Subcutaneous preadipocyte (primary cell): ENCODE results near the gene HTATIP2. TPM values are rescaled to one million over a fixed set of nuclear protein-coding genes. Genes with fewer than 3 reads are reported as not detected.

ENCODE experiments used
- total RNA-seq: library from RNA; depleted of rRNA; stranded (reverse); fragments of >200 nt; gene quantifications from 2 replicates; pipeline ENCODE4 v1.2.3, GENCODE V29; 2012

HTATIP2 gene
- total RNA-seq: 18.2 and 37.8 TPM in 2 replicates

GRCh38 chr11:20363500-20364340 is at the start of gene HTATIP2:
TSS of gene HTATIP2 (plus strand) at chr11:20363714. CDS start at chr11:20364238, 524 bp downstream.

GRCh38 chr11:20387261-20388095 is 24.0 kb downstream of the HTATIP2 start, which contains the start of gene PRMT3:
TSS of gene PRMT3 (plus strand) at chr11:20387716. CDS start at chr11:20387747, 31 bp downstream.

Other genes starting within 250 kb of the HTATIP2 start
- not detected in 2 replicates for gene DBX1, start 203.2 kb upstream of the HTATIP2 start, total RNA-seq
- 22.0 and 27.0 TPM in 2 replicates for gene PRMT3, start 24.0 kb downstream of the HTATIP2 start, total RNA-seq
- gene SLC6A5, start 235.9 kb downstream of the HTATIP2 start, total RNA-seq: not detected in 2 replicates